Thyroid gland (tissue), 4 donors: Measurements from ENCODE around the gene NUP62CL.

ENCODE experiments used
- CTCF ChIP-seq, 6 experiments: fragments of 200-600 bp in 3 of 6; fragments of 450-650 bp in 3 of 6; sonication (generic) in 3 of 6; IDR thresholded peaks; one replicate each; pipeline ENCODE4 v1.5.1; 2016 to 2019; ENCODE audit warnings: antibody characterized with exemption in 6 of 6, mild to moderate bottlenecking in 2 of 6, inconsistent platforms in 1 of 6, moderate library complexity in 1 of 6
- POLR2A ChIP-seq, 2 donors: fragments of 450-650 bp; IDR thresholded peaks; one replicate each; pipeline ENCODE4 v1.6.1; 2017; ENCODE audit warnings: antibody characterized with exemption in 2 of 2, mild to moderate bottlenecking in 2 of 2, moderate library complexity in 1 of 2

GRCh38 chrX:107168712-107169111 is 37.5 kb downstream of the NUP62CL start:
- TF ChIP-seq CTCF (IDR thresholded peaks at IDR 0.05), result no peak
- TF ChIP-seq POLR2A (IDR thresholded peaks at IDR 0.05), result no peak
